Measurements from ENCODE around the gene TSHZ3. TPM values are rescaled to one million over a fixed set of nuclear protein-coding genes. Genes with fewer than 3 reads are reported as not detected.

TSHZ3 gene
- total RNA-seq, 1 donor from 2014 or later = 0.60 TPM

GRCh38 chr19:31289381-31289880 is 59.8 kb downstream of the TSHZ3 start:
- DNase-seq (ENCODE audit: low read depth in 2 of 2) = no peak

- DNase-seq (ENCODE audit: low read depth in 2 of 2) = no peak
These were observed 62.7 kb downstream of the TSHZ3 start for GRCh38 chr19:31286491-31286890.

- DNase-seq (ENCODE audit: low read depth in 2 of 2) = no peak
These were observed 63.5 kb downstream of the TSHZ3 start for GRCh38 chr19:31285744-31286143.

- DNase-seq (ENCODE audit: low read depth in 2 of 2) = no peak
These were observed 64.6 kb downstream of the TSHZ3 start for GRCh38 chr19:31284621-31285020.

GRCh38 chr19:31283701-31284100 is 65.5 kb downstream of the TSHZ3 start:
- DNase-seq (ENCODE audit: low read depth in 2 of 2) = no peak

GRCh38 chr19:31282346-31282745 is 66.9 kb downstream of the TSHZ3 start:
- DNase-seq (ENCODE audit: low read depth in 2 of 2) = no peak

- no peak for DNase-seq (ENCODE audit: low read depth in 2 of 2)
These were observed 68.8 kb downstream of the TSHZ3 start for GRCh38 chr19:31280287-31281006.

GRCh38 chr19:31279436-31279765 is 69.8 kb downstream of the TSHZ3 start:
- DNase-seq (ENCODE audit: low read depth in 2 of 2) = no peak

- DNase-seq (ENCODE audit: low read depth in 2 of 2) = no peak
These were observed 70.4 kb downstream of the TSHZ3 start for GRCh38 chr19:31278555-31279435.

- DNase-seq (ENCODE audit: low read depth in 2 of 2) = no peak
These were observed 71.7 kb downstream of the TSHZ3 start for GRCh38 chr19:31277516-31277915.

GRCh38 chr19:31276831-31277230 is 72.4 kb downstream of the TSHZ3 start:
- DNase-seq (ENCODE audit: low read depth in 2 of 2) = no peak

GRCh38 chr19:31275068-31275334 is 74.2 kb downstream of the TSHZ3 start:
- no peak for DNase-seq (ENCODE audit: low read depth in 2 of 2)

GRCh38 chr19:31274251-31275067 is 74.8 kb downstream of the TSHZ3 start:
- DNase-seq (ENCODE audit: low read depth in 2 of 2) = no peak

- no peak for DNase-seq (ENCODE audit: low read depth in 2 of 2)
These were observed 76.6 kb downstream of the TSHZ3 start for GRCh38 chr19:31272583-31273106.

GRCh38 chr19:31271306-31271911 is 77.8 kb downstream of the TSHZ3 start:
- DNase-seq (ENCODE audit: low read depth in 2 of 2) = no peak

GRCh38 chr19:31270897-31271296 is 78.3 kb downstream of the TSHZ3 start:
- DNase-seq (ENCODE audit: low read depth in 2 of 2) = no peak

GRCh38 chr19:31269425-31270127 is 79.7 kb downstream of the TSHZ3 start:
- no peak for DNase-seq (ENCODE audit: low read depth in 2 of 2)

- DNase-seq (ENCODE audit: low read depth in 2 of 2) = no peak
These were observed 80.4 kb downstream of the TSHZ3 start for GRCh38 chr19:31268751-31269383.

GRCh38 chr19:31266731-31267130 is 82.5 kb downstream of the TSHZ3 start:
- DNase-seq (ENCODE audit: low read depth in 2 of 2) = no peak

- DNase-seq (ENCODE audit: low read depth in 2 of 2) = no peak
These were observed 83.0 kb downstream of the TSHZ3 start for GRCh38 chr19:31266196-31266595.

Data from lung microvascular endothelial cell (primary cell).